22Rv1 (cell line): ENCODE data around the gene CFAP44.
"Not testable (repeated sequence)": the region's sequence is repeated elsewhere in the genome, so short reads cannot be mapped to it uniquely, and the experiment has no call there.

Experiments used
- H3K27ac ChIP-seq: fragments of 450-650 bp; 2 replicates; pipeline ENCODE4 v1.5.1; 2017
- ZFX ChIP-seq: fragments of 450-650 bp; IDR thresholded peaks from 2 replicates; pipeline ENCODE4 v1.6.1; 2017; ENCODE audit warnings: antibody characterized with exemption, borderline replicate concordance
- TF ChIP-seq, protein P1 (sequence below): fragments of 450-650 bp; IDR thresholded peaks from 2 replicates; pipeline ENCODE4 v1.5.1; 2017; ENCODE audit warnings: mild to moderate bottlenecking

Gene CFAP44, protein sequence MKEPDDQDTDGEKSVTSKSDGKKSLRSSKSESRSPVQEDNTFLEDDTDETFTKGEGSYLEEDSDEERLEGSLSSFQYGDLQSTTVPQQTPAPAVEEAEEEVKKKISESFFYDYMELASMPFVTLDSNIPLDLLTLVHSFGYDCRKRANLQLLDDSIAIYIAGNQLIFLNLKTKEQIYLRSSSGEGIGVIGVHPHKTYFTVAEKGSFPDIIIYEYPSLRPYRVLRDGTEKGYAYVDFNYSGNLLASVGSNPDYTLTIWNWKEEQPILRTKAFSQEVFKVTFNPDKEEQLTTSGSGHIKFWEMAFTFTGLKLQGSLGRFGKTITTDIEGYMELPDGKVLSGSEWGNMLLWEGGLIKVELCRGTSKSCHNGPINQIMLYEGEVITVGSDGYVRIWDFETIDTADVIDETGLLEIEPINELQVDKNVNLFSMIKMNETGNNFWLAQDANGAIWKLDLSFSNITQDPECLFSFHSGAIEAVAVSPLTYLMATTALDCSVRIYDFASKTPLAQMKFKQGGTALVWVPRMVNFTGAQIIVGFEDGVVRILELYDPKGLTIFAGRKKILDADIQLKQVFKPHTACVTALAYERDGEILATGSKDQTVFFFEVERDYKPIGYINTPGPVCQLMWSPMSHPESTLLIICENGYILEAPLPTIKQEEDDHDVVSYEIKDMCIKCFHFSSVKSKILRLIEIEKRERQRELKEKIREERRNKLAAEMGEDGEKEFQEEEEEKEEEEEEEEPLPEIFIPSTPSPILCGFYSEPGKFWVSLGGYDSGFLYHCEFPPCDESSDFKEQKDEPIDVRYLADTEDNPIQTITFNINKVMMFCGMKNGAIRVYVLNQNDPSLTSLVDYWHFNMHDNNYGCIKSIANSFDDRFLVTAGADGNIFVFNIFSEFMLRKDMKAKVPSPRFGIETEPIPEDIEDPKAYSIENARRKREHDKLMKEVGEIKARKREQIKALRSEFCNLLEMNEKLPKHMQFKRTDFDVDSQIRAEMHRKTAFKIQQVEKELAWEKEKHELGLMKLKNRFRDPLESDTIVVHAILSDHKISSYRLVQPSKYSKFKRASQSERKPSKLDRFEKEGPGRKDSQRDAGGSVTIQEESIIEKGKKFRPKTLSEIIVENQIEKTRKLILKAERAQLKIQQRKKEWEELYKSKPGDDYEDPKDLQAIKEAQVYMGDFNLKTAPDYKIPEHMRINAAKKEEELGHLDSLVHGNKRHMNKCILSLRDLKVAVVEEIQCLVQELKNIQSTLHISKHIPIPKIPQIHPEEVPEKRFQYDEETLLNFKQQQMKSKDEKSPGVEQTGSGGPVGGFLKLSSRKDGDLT (N-terminal part only)

DNA sequence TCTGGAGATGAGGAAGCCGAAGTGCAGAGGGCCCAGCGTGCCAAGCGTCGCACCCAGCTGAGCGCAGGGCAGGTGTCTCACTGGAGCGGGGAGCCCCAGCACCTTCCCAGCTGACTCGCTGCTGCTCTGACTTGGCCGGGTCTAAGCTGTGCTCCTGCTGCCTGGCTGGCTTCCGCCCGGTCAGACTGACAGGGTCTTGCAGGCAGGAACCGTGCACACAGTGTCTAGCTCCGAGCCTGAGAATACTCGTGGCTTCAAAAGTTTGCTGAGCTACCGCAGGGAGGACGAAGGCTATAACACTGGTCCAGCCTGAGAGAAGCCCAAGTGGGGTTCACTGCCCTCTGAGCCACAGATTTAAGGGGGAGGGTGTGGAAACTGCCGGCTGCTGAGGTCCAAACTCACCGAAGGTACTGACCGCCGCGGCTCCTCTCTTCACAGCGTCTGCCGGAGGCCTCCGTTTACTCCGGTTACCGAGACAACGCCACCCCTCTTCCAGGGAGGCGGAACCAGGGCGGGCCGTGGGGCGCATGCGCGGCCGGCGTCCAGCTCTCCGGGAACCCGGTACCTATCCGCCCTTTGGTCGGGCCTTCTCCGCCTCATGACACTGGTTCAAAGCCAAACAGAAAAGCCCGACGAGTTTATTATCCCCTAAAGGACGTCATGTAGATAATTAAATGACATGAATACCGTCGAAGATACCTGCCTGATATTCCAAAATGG lies at the start of gene CFAP44:
Gene CFAP44 (minus strand): TSS at position 443 of the 720 bp plus-strand sequence. CDS start 7,829 bp downstream, outside the sequence.
- no peak for TF ChIP-seq ZFX
- TF ChIP-seq, protein P1, sequence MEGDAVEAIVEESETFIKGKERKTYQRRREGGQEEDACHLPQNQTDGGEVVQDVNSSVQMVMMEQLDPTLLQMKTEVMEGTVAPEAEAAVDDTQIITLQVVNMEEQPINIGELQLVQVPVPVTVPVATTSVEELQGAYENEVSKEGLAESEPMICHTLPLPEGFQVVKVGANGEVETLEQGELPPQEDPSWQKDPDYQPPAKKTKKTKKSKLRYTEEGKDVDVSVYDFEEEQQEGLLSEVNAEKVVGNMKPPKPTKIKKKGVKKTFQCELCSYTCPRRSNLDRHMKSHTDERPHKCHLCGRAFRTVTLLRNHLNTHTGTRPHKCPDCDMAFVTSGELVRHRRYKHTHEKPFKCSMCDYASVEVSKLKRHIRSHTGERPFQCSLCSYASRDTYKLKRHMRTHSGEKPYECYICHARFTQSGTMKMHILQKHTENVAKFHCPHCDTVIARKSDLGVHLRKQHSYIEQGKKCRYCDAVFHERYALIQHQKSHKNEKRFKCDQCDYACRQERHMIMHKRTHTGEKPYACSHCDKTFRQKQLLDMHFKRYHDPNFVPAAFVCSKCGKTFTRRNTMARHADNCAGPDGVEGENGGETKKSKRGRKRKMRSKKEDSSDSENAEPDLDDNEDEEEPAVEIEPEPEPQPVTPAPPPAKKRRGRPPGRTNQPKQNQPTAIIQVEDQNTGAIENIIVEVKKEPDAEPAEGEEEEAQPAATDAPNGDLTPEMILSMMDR, result no peak
- H3K27ac ChIP-seq, result no peak within 1 kb of the TSS

DNA sequence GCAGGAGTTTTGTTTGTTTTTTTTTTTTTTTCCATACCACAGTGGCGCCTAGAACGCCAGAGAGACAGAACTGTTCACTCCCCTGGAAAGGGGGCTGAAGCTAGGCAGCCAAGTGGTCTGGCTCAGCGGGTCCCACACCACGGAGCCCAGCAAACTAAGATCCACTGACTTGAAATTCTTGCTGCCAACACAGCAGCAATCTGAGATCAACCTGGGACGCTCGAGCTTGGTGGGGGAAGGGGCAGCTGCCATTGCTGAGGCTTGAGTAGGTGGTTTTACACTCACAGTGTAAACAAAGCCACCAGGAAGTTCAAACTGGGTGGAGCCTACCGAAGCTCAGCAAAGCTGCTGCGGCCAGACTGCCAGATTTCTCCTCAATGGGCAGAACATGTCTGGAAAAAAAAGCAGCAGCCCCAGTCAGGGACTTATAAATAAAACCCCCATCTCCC lies 43.9 kb upstream of the CFAP44 start:
- TF ChIP-seq ZFX, result no peak
- TF ChIP-seq, protein P1, result no peak
- H3K27ac ChIP-seq, result no peak overlapping the region

DNA sequence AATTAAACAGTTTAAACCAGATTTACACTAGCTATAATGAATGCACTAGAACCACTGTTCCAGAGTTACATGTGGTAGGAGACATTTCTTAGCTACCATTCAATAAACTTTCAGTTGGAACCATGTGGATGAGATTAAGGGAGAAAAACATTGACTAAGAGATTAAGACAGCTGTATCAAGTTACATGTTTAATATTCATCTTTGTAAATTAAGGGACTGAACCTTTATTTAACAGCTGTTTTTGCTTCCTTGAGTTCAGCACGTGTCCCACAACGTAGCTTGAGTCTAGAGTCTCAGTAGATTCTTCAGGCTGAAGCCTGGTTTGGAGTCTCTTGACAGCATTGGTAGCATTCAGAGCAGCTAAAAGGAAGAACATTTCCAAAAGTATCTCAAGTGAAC lies 27.2 kb upstream of the CFAP44 start:
- H3K27ac ChIP-seq, result no peak overlapping the region
- TF ChIP-seq, protein P1, result no peak
- TF ChIP-seq ZFX, result no peak

DNA sequence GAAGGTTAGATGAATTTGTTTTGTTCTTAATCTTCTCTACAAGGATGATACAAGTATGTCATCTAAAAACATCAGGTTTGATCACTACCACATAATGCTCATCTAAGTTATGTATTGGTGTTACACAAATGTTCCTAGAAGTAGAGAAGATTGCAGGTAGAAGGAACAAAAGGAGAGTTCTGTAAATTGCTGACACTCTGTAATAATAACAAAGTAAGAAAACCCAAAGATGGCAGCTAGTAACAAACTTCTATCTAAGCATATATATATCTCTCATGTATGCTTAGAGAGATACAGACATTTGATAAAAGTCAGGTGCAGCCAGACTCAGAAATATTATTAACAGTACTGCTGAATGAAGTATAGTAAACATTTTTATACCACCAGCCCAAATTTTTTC lies 20.2 kb upstream of the CFAP44 start:
- H3K27ac ChIP-seq, result no peak overlapping the region

DNA sequence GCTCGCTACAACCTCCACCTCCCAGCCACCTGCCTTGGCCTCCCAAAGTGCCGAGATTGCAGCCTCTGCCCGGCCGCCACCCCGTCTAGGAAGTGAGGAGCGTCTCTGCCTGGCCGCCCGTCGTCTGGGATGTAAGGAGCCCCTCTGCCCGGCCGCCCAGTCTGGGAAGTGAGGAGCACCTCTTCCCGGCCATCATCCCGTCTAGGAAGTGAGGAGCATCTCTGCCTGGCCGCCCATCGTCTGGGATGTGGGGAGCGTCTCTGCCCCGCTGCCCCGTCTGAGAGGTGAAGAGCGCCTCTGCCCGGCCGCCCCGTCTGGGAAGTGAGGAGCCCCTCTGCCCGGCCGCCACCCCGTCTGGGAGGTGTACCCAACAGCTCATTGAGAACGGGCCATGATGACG lies 17.3 kb upstream of the CFAP44 start:
- H3K27ac ChIP-seq, result not testable (repeated sequence)

More for the DNA sequence above, 20.2 kb upstream of the CFAP44 start:
- TF ChIP-seq, protein P1, result no peak
- no peak for TF ChIP-seq ZFX

DNA sequence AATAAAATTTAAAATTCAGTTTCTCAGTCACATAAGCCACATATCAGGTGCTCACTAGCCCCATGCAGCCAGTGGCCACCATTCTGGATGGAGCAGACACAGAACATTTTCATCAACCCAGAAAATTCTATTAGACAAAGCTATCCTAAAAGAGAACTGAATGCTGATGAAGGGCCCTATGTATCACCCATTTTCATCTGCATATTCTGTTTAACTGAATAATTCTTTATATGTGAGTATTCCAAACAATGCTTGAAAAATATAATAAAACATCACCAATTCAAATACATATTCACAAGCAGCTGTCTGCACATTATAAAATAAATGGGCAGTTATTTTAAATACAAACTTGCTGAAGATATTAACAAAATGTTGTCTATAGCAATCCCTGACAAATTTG lies 14.2 kb upstream of the CFAP44 start:
- TF ChIP-seq, protein P1, result no peak
- no peak for TF ChIP-seq ZFX
- H3K27ac ChIP-seq, result no peak overlapping the region
